ENCODE data around the gene PGRMC1. TPM values are rescaled to one million over a fixed set of nuclear protein-coding genes. Genes with fewer than 3 reads are reported as not detected.
"Not testable (repeated sequence)": the region's sequence is repeated elsewhere in the genome, so short reads cannot be mapped to it uniquely, and the experiment has no call there.

PGRMC1 gene
- total RNA-seq, 1 donor from 2014 or later: 220 TPM

DNA sequence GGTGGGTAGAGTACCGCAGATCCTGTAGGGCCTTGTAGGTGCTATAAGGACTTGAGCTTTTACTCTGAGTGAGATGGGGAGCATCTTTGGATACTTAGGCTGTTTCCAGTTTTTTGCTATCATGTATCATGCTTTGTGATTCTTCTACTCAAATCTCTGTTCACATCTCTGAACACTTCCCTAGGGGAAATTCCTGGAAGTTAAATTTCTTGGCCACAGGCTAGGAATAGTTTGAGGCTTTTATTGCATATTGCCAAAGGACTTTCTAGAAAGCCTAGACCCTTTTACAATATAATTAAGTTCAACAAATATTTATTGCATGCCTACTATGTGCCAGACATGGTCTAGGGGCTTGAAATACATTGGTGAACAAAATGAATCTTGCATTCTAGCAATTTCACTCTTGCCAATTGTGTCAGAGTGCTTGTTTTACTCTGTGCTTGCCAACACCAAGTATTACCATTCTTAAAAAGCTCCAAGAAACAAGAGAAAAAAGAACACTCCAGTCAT is 4.1 kb upstream of the PGRMC1 start:
- no peak for DNase-seq (ENCODE audit: low spot score)

DNA sequence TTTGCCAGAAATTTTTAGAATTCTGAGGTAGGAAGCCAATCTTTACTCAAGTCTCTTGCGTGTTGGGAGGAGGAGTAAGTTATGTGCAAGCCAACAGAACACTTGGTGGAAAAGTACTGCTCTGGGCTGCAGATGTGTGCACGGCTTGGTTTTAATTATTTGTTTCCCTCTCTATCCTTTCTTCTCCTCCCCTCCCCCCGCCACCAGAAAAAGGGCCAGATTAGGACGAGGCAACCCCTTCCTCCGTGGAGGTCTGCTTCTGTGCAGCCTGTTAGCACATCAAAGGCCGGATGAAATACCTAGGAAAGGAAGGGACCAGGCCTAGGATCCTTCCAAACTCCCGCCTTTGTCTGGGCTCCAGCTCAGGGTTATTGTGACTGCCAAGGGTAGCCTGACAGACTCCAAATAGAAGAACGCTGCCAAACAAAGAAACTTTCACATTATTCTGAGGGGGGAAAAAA is 1.0 kb upstream of the PGRMC1 start:
- no peak for DNase-seq (ENCODE audit: low spot score)

DNA sequence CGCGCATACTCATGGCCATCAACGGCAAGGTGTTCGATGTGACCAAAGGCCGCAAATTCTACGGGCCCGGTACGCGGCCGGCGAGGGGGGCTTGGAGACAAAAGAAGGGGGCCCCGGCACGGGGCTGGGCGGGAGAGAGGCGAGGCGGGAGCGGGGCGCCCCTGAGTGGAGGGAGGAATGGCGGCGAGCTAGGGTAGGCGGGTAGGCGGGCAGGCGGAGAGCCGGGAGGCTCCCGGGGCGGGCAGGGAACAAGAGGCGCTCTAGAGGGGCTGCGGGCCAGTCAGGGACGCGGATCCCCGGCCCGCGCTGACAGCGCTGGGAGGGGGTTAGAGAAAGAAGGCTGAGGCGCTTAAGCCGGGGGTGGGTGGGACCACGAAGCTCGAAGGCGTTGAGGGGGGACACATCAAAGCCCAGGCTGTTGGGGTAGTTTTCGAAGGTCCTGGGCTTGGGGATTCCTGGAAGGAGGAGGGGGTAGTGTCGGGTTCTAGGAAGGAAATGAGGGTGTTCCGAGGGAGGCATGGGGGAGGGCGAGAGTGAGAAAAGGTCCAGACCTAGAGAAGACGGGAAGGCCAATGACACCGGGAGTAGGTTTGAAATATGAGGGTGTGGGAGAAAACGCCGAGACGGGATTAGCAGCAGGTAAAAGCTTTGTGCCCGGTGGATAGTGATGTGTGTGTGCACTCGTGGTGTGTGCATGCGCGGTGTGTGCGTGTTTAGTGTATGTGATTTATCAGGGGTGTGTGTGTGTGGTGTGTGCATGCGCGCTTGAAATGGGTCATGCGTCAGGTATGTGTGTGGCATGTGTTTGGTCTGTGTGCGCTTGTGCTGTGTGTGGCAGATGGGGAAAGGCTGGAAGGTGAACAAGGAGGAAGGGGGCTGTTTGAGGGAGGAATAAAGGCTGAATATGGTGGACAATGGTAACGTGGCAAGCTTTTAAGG is 807 bp downstream of the PGRMC1 start:
- no peak for DNase-seq (ENCODE audit: low spot score)

DNA sequence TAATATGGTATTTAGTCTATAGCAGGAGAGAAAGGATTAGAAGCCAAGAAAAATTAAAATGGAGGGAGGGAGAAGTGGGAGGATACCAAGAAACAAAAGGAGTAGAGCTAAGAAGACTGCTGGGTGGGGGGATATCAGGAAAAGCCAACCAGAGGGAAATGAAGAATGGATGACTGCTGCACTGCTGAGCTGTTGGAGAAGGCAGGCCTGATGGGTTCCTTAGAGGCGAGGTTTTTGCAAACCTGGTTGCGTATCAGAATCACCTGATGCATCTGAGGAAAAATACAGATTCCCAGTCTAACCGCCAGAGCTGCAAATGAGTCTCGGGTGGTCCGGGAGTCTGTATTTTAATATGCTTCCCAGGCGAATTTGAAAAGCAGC is 1.5 kb downstream of the PGRMC1 start:
- DNase-seq (ENCODE audit: low spot score): no peak

DNA sequence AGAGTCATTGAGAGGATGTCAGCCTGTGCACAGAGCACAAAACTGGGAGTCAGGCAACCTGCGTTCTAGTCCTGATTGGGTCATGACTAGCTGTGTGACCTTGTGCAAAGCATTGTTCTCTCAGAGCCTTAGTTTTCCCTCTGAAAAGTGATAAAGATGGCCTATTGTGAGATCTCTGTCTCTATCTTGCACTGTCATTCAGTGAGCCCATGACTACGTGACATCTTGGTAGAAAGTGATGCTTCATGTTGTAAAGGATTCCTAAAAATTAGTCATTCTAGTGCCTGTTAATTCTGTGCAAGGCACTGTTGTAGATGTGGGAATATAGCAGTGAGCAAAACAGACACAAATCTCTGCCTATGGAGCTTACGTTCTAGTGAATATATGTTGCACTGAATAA is 2.5 kb downstream of the PGRMC1 start:
- DNase-seq (ENCODE audit: low spot score): no peak

DNA sequence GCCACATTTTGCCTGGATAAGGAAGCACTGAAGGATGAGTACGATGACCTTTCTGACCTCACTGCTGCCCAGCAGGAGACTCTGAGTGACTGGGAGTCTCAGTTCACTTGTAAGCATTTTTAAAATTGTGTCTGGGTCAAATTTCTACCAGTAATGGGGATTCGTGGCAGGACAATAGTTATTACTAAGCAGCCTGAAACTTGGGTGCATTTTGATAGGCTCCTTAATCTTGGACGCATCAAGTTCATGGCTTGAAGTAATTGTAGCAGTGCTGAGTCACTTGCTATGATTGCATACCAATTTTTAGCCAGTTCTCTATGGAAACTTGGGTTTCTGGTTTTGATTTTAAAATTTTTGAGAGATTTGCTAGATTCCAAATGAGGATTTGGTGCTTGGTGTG is 4.3 kb downstream of the PGRMC1 start:
- no peak for DNase-seq (ENCODE audit: low spot score)

DNA sequence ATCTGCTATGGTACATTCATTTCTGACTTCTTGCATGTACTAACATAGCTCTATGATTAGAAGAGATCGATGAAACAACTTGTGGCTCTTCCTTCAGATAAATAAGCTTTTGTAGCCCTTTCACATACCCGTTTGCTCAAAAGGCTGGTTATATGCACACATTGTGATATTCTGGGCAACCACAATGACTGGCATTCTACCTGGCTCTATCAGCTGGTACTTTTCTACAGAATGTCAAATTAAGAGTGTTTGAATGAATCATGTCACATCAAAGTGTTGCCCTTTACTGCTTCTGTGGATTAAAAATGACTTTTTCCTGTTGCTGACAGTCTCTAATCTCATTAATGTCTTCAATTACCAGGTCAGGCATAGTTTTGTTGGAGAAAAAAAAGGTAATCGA is 11.6 kb downstream of the PGRMC1 start:
- no peak for DNase-seq (ENCODE audit: low spot score)

DNA sequence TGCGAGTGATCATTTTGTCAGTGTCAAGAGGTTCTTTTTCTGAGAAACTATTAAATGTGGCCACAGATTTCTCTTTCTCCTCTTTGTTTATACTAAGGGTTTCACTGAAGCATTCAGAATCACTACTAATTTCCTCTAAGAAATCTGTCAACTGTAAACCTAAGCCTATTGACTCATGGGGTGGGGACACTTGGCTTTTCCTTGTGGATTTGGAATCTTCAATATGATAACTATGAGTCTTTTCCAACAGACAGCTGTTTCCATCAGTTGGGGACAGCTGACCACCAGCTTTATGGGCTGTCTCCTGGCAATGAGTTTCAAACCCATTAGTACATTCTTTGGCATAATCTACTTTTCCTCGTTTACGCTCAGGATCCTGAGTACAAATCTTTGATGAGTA is 13.8 kb downstream of the PGRMC1 start:
- DNase-seq (ENCODE audit: low spot score): no peak

DNA sequence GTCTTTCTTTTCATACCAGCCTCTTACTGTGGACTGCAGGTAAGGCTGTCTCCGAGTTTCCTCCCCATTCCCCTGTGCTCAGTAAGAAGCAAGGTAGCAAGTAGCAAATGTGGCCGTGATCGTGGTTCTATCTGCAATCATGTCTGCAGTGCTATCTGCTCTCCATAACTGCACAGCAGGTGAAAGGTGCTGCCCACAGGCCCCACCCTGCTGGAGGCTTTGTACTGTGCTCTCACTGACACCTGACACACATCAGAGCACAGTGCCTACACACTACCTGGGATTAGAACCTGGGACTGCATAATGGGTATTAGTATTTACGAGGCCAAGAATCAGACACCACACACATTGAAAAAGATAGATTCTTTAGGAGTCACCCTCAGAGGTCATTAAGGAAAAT is 15.3 kb downstream of the PGRMC1 start:
- no peak for DNase-seq (ENCODE audit: low spot score)

DNA sequence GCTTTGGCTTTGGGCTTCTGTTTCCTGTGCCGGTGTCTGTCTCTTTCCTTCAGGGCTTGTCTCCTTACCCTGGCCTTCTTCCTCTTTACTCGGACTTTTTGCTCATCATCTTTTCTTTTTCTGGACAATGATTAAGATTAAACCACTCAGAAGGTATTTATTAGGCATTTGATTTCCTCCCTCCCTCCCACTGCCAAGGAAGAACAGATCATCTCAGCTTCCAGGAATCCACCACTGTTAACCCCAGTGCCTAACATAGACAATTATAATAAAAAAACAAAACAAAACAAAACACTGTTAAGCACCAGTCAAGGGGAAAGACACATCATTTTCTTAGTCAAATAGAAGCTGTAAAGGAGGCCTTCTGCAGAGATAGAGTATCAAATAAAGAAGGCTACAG is 16.6 kb downstream of the PGRMC1 start:
- DNase-seq (ENCODE audit: low spot score): no peak

DNA sequence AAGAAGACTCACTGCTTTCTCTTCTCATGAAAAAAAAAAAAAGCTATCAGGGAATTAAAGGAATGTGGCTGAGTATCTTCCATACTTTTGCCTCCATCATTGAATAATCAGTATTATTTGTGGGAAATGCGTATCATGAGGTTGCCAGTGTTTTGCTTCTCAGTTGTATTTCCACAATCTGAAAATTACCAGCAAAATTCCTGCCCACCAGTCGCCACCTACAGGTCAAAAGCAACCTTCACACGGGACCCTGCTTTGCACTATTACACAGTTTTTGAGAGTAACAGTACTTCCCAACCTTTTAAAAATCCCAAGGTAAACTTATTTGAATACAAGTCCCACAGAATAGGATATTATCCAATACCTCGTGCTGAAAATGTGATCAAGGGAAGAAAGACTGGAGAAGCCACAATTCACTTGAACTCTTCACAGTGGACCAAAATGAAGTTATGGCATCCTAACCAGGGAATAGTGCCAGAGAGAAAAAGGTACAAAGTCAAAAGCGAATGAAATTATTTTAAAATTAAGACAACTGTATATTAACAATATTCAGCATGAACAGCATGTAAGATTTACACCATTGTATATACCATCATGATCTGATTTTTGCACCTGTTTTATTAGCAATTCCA is 30.4 kb downstream of the PGRMC1 start:
- DNase-seq (ENCODE audit: low spot score): no peak

DNA sequence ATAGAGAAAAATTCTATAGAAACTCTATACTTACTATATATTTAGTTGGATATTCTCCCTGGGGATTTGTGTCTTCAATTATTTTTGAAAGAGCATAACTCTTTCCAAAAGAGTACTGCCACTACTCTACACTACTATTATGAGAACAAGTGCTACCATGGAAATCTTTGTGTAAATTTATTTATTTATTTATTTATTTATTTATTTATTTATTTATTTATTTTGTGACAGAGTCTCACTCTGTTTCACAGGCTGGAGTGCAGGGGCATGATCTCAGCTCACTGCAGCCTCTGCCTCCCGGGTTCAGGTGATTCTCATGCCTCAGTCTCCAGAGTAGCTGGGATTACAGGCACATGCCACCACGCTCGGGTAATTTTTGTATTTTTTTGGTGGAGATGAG is 31.0 kb downstream of the PGRMC1 start:
- not testable (repeated sequence) for DNase-seq (ENCODE audit: low spot score)

DNA sequence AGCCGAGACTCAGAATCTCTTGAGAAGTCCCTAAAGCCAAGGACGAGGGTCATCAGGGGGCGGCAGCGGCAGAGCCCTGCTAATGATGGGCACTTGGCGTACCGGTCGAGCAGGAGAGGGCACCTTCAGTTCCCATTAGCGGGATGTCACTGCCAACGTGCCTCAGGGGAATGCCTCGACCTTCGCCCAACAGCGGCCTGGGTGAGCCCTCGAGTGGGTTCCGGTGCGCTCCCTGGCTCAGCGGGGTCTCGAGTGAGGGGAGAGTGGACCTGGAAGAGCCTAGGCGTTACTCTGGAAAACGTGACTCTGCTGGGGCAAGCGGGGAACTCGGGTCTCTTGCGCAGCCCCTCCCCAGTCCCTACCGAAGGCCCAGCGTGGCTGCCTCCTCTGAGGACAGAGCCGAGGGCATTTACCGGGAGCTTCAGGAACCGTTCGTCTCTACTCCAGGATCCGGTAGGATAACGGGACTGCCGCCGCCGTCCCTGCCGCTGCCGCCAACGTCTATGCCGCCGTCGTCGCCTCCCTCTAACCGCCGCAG is 36.9 kb downstream of the PGRMC1 start:
- no peak for DNase-seq (ENCODE audit: low spot score)

DNA sequence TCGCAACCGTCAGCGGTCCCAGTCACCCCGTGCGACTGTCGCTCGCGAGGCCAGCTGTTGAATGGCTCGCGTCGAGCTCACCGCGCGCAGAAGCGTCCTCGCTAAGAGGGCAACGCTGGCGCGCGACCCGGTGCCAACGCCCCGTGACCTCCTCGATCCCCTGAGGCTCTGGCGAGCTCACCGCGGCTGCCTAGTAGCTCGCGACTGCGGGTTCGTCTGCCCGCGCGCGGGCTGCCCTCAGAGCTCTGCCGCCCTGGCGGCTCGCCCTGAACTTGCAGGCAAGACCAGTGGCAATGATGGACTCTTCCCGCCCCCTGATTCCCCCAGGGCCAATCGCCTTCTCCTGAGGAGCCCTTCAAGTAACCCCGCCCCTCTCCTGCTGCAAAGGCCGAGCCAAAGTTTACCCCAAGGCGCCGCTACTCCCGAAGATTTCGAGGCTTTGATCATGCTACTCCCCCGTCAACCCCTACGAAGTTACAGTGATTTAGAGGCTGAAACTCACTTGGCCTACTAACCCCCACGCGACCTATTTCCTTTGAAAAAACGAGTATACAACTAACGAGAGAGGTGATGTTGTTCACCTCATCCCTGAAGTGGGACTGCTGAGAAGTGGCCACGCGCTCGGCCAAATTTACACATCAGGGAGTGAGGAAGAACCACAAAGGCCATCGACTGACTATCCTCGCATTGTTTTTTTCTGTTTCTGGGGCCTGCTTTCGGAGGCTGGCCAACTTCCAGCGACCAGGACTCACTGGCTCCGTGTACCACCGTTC is 37.5 kb downstream of the PGRMC1 start:
- DNase-seq (ENCODE audit: low spot score): no peak

DNA sequence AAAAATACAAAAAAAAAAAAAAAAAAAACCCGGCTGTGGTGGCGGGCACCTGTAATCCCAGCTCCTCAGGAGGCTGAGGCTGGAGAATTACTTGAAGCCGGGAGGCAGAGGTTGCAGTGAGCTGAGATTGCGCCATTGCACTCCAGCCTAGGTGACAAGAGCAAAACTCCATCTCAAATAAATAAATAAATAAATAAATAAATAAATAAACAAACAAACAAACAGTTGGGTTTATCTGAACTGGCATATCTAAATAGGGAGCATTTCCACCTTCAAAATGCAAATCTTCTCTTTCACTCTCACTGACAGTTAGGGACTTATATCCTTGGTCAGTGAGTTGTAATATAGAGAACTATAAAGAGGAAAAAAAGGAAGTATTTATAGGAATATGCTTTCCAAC is 46.3 kb downstream of the PGRMC1 start:
- not testable (repeated sequence) for DNase-seq (ENCODE audit: low spot score)

DNA sequence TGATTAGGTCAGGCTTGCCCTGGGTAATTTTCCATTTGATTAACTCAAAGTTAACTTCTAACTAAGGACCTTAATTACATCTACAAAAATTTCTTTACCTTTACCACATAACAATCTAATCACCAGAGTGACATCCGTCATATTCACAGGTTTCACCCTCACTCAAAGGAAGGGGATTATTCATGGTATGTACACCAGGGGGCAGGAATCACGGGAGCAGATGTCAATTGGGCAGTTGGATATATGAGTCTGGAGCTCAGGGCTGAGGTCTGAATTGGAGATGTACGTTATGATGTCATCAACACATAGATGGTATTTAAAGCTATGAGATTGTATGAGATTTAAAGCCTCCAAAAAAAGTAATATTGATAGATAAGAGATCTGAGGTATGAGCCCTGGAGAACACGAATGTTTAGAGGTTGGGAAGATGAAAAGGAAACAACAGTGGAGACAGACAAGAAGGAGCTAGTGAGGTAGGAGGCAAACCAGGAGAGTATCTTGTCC is 52.9 kb downstream of the PGRMC1 start:
- DNase-seq (ENCODE audit: low spot score): no peak

DNA sequence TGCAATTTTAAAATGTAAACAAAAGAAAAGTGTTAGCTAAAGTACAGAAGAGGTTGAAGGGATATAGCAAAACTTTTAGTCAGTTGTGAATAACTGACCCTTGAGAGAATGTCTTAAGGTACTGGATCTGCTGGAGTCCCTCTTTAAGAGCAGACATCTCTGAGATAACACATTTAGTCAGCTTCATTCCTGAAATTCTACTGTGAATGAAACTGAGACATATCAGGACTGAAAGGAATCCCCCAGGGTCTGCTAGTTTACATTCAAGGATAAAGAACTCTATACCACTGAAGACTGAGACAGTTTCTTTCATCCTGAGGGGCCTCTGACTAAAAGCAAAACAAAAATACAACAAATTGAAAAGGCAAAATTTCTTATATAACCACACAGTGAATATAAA is 54.4 kb downstream of the PGRMC1 start:
- DNase-seq (ENCODE audit: low spot score): no peak

DNA sequence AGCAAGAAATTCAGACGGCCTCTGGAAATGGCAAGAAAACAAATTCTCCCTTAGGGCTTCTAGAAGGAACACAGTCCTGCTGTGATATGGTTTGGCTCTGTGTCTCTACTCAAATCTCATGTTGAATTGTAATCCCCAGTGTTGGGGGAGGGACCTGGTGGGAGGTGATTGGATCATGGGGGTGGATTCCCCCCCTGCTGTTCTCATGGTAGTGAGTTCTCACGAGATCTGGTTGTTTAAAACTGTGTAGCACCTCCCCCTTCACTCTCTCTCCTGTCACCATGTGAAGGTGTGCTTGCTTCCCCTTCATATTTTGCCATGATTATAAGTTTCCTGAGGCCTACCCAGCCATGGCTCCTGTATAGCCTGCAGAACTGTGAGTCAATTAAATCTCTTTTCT is 55.2 kb downstream of the PGRMC1 start:
- not testable (repeated sequence) for DNase-seq (ENCODE audit: low spot score)

DNA sequence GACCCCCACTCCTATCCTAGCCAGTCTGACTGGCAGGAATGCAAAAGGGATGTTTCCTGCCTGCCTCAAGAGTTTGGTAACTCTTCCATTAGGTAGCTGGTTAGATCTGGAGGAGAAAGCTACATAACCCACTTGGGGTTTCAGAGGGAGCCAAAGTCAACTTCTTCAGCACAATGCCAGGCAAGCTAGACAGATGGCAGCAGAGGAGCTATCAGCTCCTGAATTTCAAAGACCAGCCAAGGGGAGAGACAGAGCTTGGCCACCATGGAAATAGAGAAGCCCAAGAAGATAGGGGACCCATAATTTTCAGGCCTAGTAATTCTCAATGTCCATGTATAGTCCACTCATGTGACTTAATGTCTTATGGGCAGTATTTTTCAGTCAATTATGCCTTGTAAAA is 56.4 kb downstream of the PGRMC1 start:
- DNase-seq (ENCODE audit: low spot score): no peak
